Astrocyte (in vitro differentiated cells and primary cell): ENCODE results near the gene PDSS1. TPM values are rescaled to one million over a fixed set of nuclear protein-coding genes. Genes with fewer than 3 reads are reported as not detected.

ENCODE experiments used
- DNase-seq: peaks from one replicate; pipeline ENCODE4 v3.0.0-alpha.2; 2010; ENCODE audit warnings: low read depth
- FAIRE-seq: peaks from 2 replicates; lab custom pipeline; 2011; peaks lifted over from hg19 to GRCh38; lab: Jason Lieb, UNC
- H2AFZ ChIP-seq: 2 replicates; pipeline ENCODE4 v1.6.0; 2012; ENCODE audit warnings: low read depth, low read length, inconsistent platforms
- H3K27ac ChIP-seq: 2 replicates; pipeline ENCODE4 v1.5.1; 2011; ENCODE audit warnings: low read depth, low read length, inconsistent platforms
- H3K27me3 ChIP-seq: 2 replicates; pipeline ENCODE4 v1.6.0; 2011; ENCODE audit warnings: low read length, inconsistent platforms; ENCODE audit not compliant: insufficient read depth
- H3K36me3 ChIP-seq: 2 replicates; pipeline ENCODE4 v1.5.1; 2011; ENCODE audit warnings: low read length, inconsistent platforms; ENCODE audit not compliant: insufficient read depth
- H3K4me1 ChIP-seq: 2 replicates; pipeline ENCODE4 v1.5.1; 2011; ENCODE audit warnings: low read length, inconsistent platforms; ENCODE audit not compliant: insufficient read depth
- H3K4me2 ChIP-seq: 2 replicates; pipeline ENCODE4 v1.6.0; 2012; ENCODE audit warnings: low read length, inconsistent platforms
- H3K4me3 ChIP-seq: 2 replicates; pipeline ENCODE4 v1.5.1; 2011; ENCODE audit warnings: low read depth, mild to moderate bottlenecking, low read length, inconsistent platforms; ENCODE audit not compliant: insufficient read depth
- H3K79me2 ChIP-seq: 2 replicates; pipeline ENCODE4 v1.6.0; 2012; ENCODE audit warnings: mild to moderate bottlenecking, low read length, inconsistent platforms; ENCODE audit not compliant: insufficient read depth
- H3K9ac ChIP-seq: 2 replicates; pipeline ENCODE4 v1.6.0; 2012; ENCODE audit warnings: mild to moderate bottlenecking, low read length, inconsistent platforms
- H3K9me3 ChIP-seq: 2 replicates; pipeline ENCODE4 v1.5.1; 2012; ENCODE audit warnings: low read depth, mild to moderate bottlenecking, low read length, inconsistent platforms; ENCODE audit not compliant: insufficient read depth
- H4K20me1 ChIP-seq: 2 replicates; pipeline ENCODE4 v1.6.0; 2012; ENCODE audit warnings: low read length, inconsistent platforms; ENCODE audit not compliant: insufficient read depth
- H3K27ac Mint-ChIP-seq: one replicate; pipeline ENCODE4 v1.8.0; 2021; ENCODE audit warnings: mild to moderate bottlenecking, mixed read lengths; ENCODE audit not compliant: unreplicated experiment
- H3K27me3 Mint-ChIP-seq: one replicate; pipeline ENCODE4 v1.8.0; 2021; ENCODE audit warnings: low read depth, mixed read lengths; ENCODE audit not compliant: unreplicated experiment
- H3K36me3 Mint-ChIP-seq: one replicate; pipeline ENCODE4 v1.8.0; 2021; ENCODE audit warnings: low read depth, mixed read lengths; ENCODE audit not compliant: unreplicated experiment
- H3K4me1 Mint-ChIP-seq: one replicate; pipeline ENCODE4 v1.8.0; 2021; ENCODE audit warnings: low read depth, mixed read lengths; ENCODE audit not compliant: unreplicated experiment
- H3K4me3 Mint-ChIP-seq: one replicate; pipeline ENCODE4 v1.8.0; 2021; ENCODE audit warnings: mild to moderate bottlenecking, moderate library complexity, mixed read lengths; ENCODE audit not compliant: unreplicated experiment
- H3K9me3 Mint-ChIP-seq: one replicate; pipeline ENCODE4 v1.8.0; 2021; ENCODE audit warnings: mild to moderate bottlenecking, mixed read lengths; ENCODE audit not compliant: unreplicated experiment
- CTCF ChIP-seq: IDR thresholded peaks from 2 replicates; pipeline ENCODE4 v1.5.1; 2011; ENCODE audit warnings: low read depth, mild to moderate bottlenecking, inconsistent platforms, low read length, moderate library complexity; ENCODE audit not compliant: insufficient read depth
- EZH2 ChIP-seq: IDR thresholded peaks from 2 replicates; pipeline ENCODE4 v1.6.1; 2012; ENCODE audit warnings: mild to moderate bottlenecking, low read length, inconsistent platforms; ENCODE audit not compliant: insufficient read depth
- total RNA-seq: library from RNA; stranded (reverse); gene quantifications from 2 replicates; pipeline ENCODE4 v1.2.1, GENCODE V29; 2021

PDSS1 gene
- total RNA-seq, 1 donor from 2014 or later: 9.6 TPM

- no peak overlapping the region for H3K4me2 ChIP-seq
- Mint-ChIP-seq H3K9me3 (no peaks in the 10 kb centered on the region), H3K4me1 (peaks cover 18% of the 10 kb centered on the region), H3K36me3 (no peaks in the 10 kb centered on the region), H3K27me3 (no peaks in the 10 kb centered on the region), H3K4me3 (no peak overlapping the region), H3K27ac (no peak overlapping the region)
- peaks cover 90% of the 10 kb centered on the region for H3K79me2 ChIP-seq
- H3K9ac ChIP-seq: no peak overlapping the region
- no peak overlapping the region for H3K27ac ChIP-seq
- peaks cover 23% of the 10 kb centered on the region for H4K20me1 ChIP-seq
- H3K9me3 ChIP-seq: no peaks in the 10 kb centered on the region
- no peaks in the 10 kb centered on the region for H3K36me3 ChIP-seq
- H3K4me1 ChIP-seq: peaks cover 3% of the 10 kb centered on the region
- TF ChIP-seq EZH2: no peak
- TF ChIP-seq CTCF: no peak
- no peaks in the 10 kb centered on the region for H3K27me3 ChIP-seq
- no peak overlapping the region for H2AFZ ChIP-seq
- no peak overlapping the region for H3K4me3 ChIP-seq
- FAIRE-seq (peak; percentile 76), DNase-seq (peak; percentile 36)
Observed at GRCh38 chr10:26773633-26774032, 76.1 kb downstream of the PDSS1 start.

- FAIRE-seq (no peak), DNase-seq (peak; percentile 35)
- Mint-ChIP-seq H3K4me3 (no peak overlapping the region), H3K4me1 (peaks cover 36% of the 10 kb centered on the region), H3K9me3 (no peaks in the 10 kb centered on the region), H3K36me3 (peaks cover 2% of the 10 kb centered on the region), H3K27me3 (no peaks in the 10 kb centered on the region), H3K27ac (no peak overlapping the region)
- Histone ChIP-seq H3K27me3 (no peaks in the 10 kb centered on the region), H3K9me3 (no peaks in the 10 kb centered on the region), H3K4me3 (no peak overlapping the region), H3K36me3 (no peaks in the 10 kb centered on the region), H3K4me1 (peaks cover 12% of the 10 kb centered on the region), H3K79me2 (peaks cover 94% of the 10 kb centered on the region), H3K27ac (peak overlapping the region; percentile 28), H3K4me2 (no peak overlapping the region), H4K20me1 (peaks cover 44% of the 10 kb centered on the region), H2AFZ (no peak overlapping the region), H3K9ac (peak overlapping the region; percentile 0)
- TF ChIP-seq CTCF (no peak), EZH2 (no peak)
Observed at GRCh38 chr10:26776258-26776657, 78.8 kb downstream of the PDSS1 start.

- H3K4me1 ChIP-seq: peaks cover 22% of the 10 kb centered on the region
- peaks cover 45% of the 10 kb centered on the region for H3K4me1 Mint-ChIP-seq
- H3K36me3 Mint-ChIP-seq: peaks cover 2% of the 10 kb centered on the region
- H3K9me3 ChIP-seq: no peaks in the 10 kb centered on the region
- peaks cover 47% of the 10 kb centered on the region for H4K20me1 ChIP-seq
- no peaks in the 10 kb centered on the region for H3K27me3 ChIP-seq
- DNase-seq (no peak), FAIRE-seq (no peak)
- no peaks in the 10 kb centered on the region for H3K36me3 ChIP-seq
- no peak overlapping the region for H3K4me3 ChIP-seq
- TF ChIP-seq CTCF (no peak), EZH2 (no peak)
- no peaks in the 10 kb centered on the region for H3K27me3 Mint-ChIP-seq
- H3K9ac ChIP-seq: no peak overlapping the region
- no peak overlapping the region for H3K27ac ChIP-seq
- peak overlapping the region; percentile 68 for H3K27ac Mint-ChIP-seq
- no peaks in the 10 kb centered on the region for H3K9me3 Mint-ChIP-seq
- H3K4me2 ChIP-seq: no peak overlapping the region
- H2AFZ ChIP-seq: no peak overlapping the region
- no peak overlapping the region for H3K4me3 Mint-ChIP-seq
- H3K79me2 ChIP-seq: peaks cover 91% of the 10 kb centered on the region
Observed at GRCh38 chr10:26777686-26778085, 80.2 kb downstream of the PDSS1 start.
